OCI-LY1 (cell line): ENCODE measurements around the gene PPP1R14B.

ENCODE experiments used
- H2AFZ ChIP-seq: fragments of 200-600 bp; sonication (generic), shearing (Covaris generic); 2 replicates; pipeline ENCODE4 v1.6.0; 2014; ENCODE audit warnings: antibody characterized with exemption, mild to moderate bottlenecking, low read length
- H3F3A ChIP-seq: fragments of 200-600 bp; sonication (generic), shearing (Covaris generic); 2 replicates; pipeline ENCODE4 v1.6.0; 2014; ENCODE audit warnings: mild to moderate bottlenecking, antibody characterized with exemption, low read length, moderate library complexity; ENCODE audit not compliant: insufficient read depth
- H3K27ac ChIP-seq: fragments of 200-600 bp; sonication (generic); 2 replicates; pipeline ENCODE4 v1.5.1; 2014; ENCODE audit warnings: low read length, mixed run types, mild to moderate bottlenecking, low read depth; ENCODE audit not compliant: poor library complexity, severe bottlenecking
- H3K27me3 ChIP-seq: fragments of 200-600 bp; sonication (generic); 2 replicates; pipeline ENCODE4 v1.6.0; 2014; ENCODE audit warnings: antibody characterized with exemption, mild to moderate bottlenecking, low read length, moderate library complexity; ENCODE audit not compliant: insufficient read depth
- H3K36me3 ChIP-seq: fragments of 200-600 bp; sonication (generic); 2 replicates; pipeline ENCODE4 v1.6.1; 2014; ENCODE audit warnings: mild to moderate bottlenecking, antibody characterized with exemption, low read length, moderate library complexity, mixed read lengths; ENCODE audit not compliant: insufficient read depth
- H3K4me1 ChIP-seq: fragments of 200-600 bp; sonication (generic); 2 replicates; pipeline ENCODE4 v1.5.1; 2014; ENCODE audit warnings: mild to moderate bottlenecking, low read length, moderate library complexity; ENCODE audit not compliant: insufficient read depth, severe bottlenecking
- H3K4me2 ChIP-seq: fragments of 200-600 bp; sonication (generic), shearing (Covaris generic); 2 replicates; pipeline ENCODE4 v1.6.1; 2014; ENCODE audit warnings: low read length
- H3K4me3 ChIP-seq: fragments of 200-600 bp; sonication (generic); 2 replicates; pipeline ENCODE4 v1.5.1; 2014; ENCODE audit warnings: low read length, low read depth, mild to moderate bottlenecking, mixed read lengths; ENCODE audit not compliant: poor library complexity, severe bottlenecking
- H3K79me2 ChIP-seq: fragments of 200-600 bp; shearing (Covaris generic); 2 replicates; pipeline ENCODE4 v1.6.1; 2016; ENCODE audit warnings: mixed run types, low read length, mixed read lengths; ENCODE audit not compliant: insufficient read depth
- H3K9ac ChIP-seq: fragments of 200-600 bp; sonication (generic), shearing (Covaris generic); 2 replicates; pipeline ENCODE4 v1.6.1; 2014; ENCODE audit warnings: mild to moderate bottlenecking, low read length, mixed read lengths
- H3K9me2 ChIP-seq: fragments of 200-600 bp; sonication (generic), shearing (Covaris generic); 2 replicates; pipeline ENCODE4 v1.6.1; 2014; ENCODE audit warnings: low read depth, mild to moderate bottlenecking, low read length, mixed read lengths
- H3K9me3 ChIP-seq: fragments of 200-600 bp; shearing (Covaris generic); 2 replicates; pipeline ENCODE4 v1.6.1; 2014; ENCODE audit warnings: low read length, mixed read lengths
- H4K20me1 ChIP-seq: fragments of 200-600 bp; sonication (generic), shearing (Covaris generic); 2 replicates; pipeline ENCODE4 v1.6.0; 2016; ENCODE audit warnings: mild to moderate bottlenecking, low read length; ENCODE audit not compliant: insufficient read depth
- CTCF ChIP-seq: fragments of 200-600 bp; sonication (generic), shearing (Covaris generic); IDR thresholded peaks from 2 replicates; pipeline ENCODE4 v1.5.1; 2017; ENCODE audit warnings: mild to moderate bottlenecking, antibody characterized with exemption, low read length, moderate library complexity, mixed read lengths
- EZH2 ChIP-seq: fragments of 200-600 bp; sonication (generic), shearing (Covaris generic); IDR thresholded peaks from 2 replicates; pipeline ENCODE4 v1.8.0; 2017; ENCODE audit warnings: borderline replicate concordance, mixed run types, mild to moderate bottlenecking, antibody characterized with exemption, low read length, moderate library complexity, mixed read lengths

The PPP1R14B gene

GRCh38 chr11:64268025-64268892 is 21.5 kb upstream of the PPP1R14B start:
- Histone ChIP-seq H4K20me1 (no peaks in the 10 kb centered on the region), H3K9me2 (no peaks in the 10 kb centered on the region), H3K36me3 (no peaks in the 10 kb centered on the region), H3K4me3 (peak overlapping the region; percentile 74), H3K27ac (peak overlapping the region; percentile 91), H3K27me3 (no peaks in the 10 kb centered on the region), H3K9me3 (no peaks in the 10 kb centered on the region), H3F3A (no peaks in the 10 kb centered on the region), H2AFZ (no peak overlapping the region), H3K79me2 (no peaks in the 10 kb centered on the region), H3K4me2 (peak overlapping the region; percentile 93), H3K4me1 (peaks cover 27% of the 10 kb centered on the region), H3K9ac (peak overlapping the region; percentile 91)
- TF ChIP-seq CTCF = no peak
- no peak for TF ChIP-seq EZH2

GRCh38 chr11:64267207-64267945 is 20.6 kb upstream of the PPP1R14B start:
- H3K9ac ChIP-seq = peak overlapping the region; percentile 91; the same call in 1 of the 2 replicates
- peak overlapping the region; percentile 93; the same call in 1 of the 2 replicates for H3K4me2 ChIP-seq

GRCh38 chr11:64266339-64266738 is 19.6 kb upstream of the PPP1R14B start:
- no peaks in the 10 kb centered on the region for H3K9me2 ChIP-seq
- no peaks in the 10 kb centered on the region for H3K79me2 ChIP-seq
- TF ChIP-seq EZH2 = no peak
- TF ChIP-seq CTCF = no peak
- no peak overlapping the region for H3K9ac ChIP-seq
- no peak overlapping the region for H3K27ac ChIP-seq
- H4K20me1 ChIP-seq = no peaks in the 10 kb centered on the region
- H3K4me2 ChIP-seq = no peak overlapping the region
- no peak overlapping the region for H2AFZ ChIP-seq
- H3K4me3 ChIP-seq = no peak overlapping the region
- peaks cover 16% of the 10 kb centered on the region for H3K4me1 ChIP-seq
- H3K36me3 ChIP-seq = peaks cover 14% of the 10 kb centered on the region
- H3K27me3 ChIP-seq = no peaks in the 10 kb centered on the region
- H3F3A ChIP-seq = no peaks in the 10 kb centered on the region
- no peaks in the 10 kb centered on the region for H3K9me3 ChIP-seq

More at GRCh38 chr11:64267207-64267945, 20.6 kb upstream of the PPP1R14B start:
- H3F3A ChIP-seq = no peaks in the 10 kb centered on the region
- H3K9me3 ChIP-seq = no peaks in the 10 kb centered on the region
- H3K79me2 ChIP-seq = no peaks in the 10 kb centered on the region
- H3K36me3 ChIP-seq = peaks cover 8% of the 10 kb centered on the region
- H3K27ac ChIP-seq = peak overlapping the region; percentile 91
- H3K27me3 ChIP-seq = no peaks in the 10 kb centered on the region
- H3K9me2 ChIP-seq = no peaks in the 10 kb centered on the region
- H3K4me1 ChIP-seq = peaks cover 27% of the 10 kb centered on the region
- no peak for TF ChIP-seq CTCF
- TF ChIP-seq EZH2 = no peak
- no peaks in the 10 kb centered on the region for H4K20me1 ChIP-seq
- H3K4me3 ChIP-seq = no peak overlapping the region
- no peak overlapping the region for H2AFZ ChIP-seq
